H1 (cell line): ENCODE data around the gene SHISA7.
A peak's percentile ranks its signal among the peaks of the same experiment; 100 is the strongest.
"Not testable (repeated sequence)": the region's sequence is repeated elsewhere in the genome, so short reads cannot be mapped to it uniquely, and the experiment has no call there.

Experiments used
- EGR1 ChIP-seq: IDR thresholded peaks from 2 replicates; pipeline ENCODE4 v1.6.1; 2011; ENCODE audit warnings: low read depth, low read length, borderline replicate concordance
- POLR2A ChIP-seq, 2 experiments: IDR thresholded peaks; 1 replicate in 1 of 2; 2 replicates in 1 of 2; pipeline ENCODE4 v1.6.1; 2011; ENCODE audit warnings: low read depth in 2 of 2, low read length in 2 of 2, mild to moderate bottlenecking in 2 of 2; ENCODE audit errors: control extremely low read depth in 1 of 2
- POLR2AphosphoS5 ChIP-seq: IDR thresholded peaks from 2 replicates; pipeline ENCODE4 v1.6.1; 2011; ENCODE audit warnings: low read depth, low read length
- POU5F1 ChIP-seq: IDR thresholded peaks from 2 replicates; pipeline ENCODE4 v1.6.1; 2011; ENCODE audit warnings: low read depth, mild to moderate bottlenecking, low read length, moderate library complexity
- TAF1 ChIP-seq: IDR thresholded peaks from 2 replicates; pipeline ENCODE4 v1.6.1; 2011; ENCODE audit warnings: mild to moderate bottlenecking, low read depth, low read length

- TF ChIP-seq POU5F1, POLR2AphosphoS5, EGR1: not testable (repeated sequence)
- TF ChIP-seq POLR2A (IDR thresholded peaks at IDR 0.05; ENCODE audit: control extremely low read depth in 1 of 2, low read depth in 2 of 2, low read length in 2 of 2) (peak in 1 of 2 experiments; percentile 96; a peak in 1 of 3 replicates), TAF1 (peak; percentile 99; the same call in 1 of the 2 replicates)
Observed at GRCh38 chr19:55407550-55407799, 35.6 kb downstream of the SHISA7 start, which contains the start of gene UBE2S.
